ENCODE measurements around the gene RUNX1. TPM values are rescaled to one million over a fixed set of nuclear protein-coding genes. Genes with fewer than 3 reads are reported as not detected.
A peak's percentile ranks its signal among the peaks of the same experiment; 100 is the strongest.

RUNX1 gene
- total and polyA plus RNA-seq, 7 donors = 8.7 to 230 (median 30.1) TPM

DNA sequence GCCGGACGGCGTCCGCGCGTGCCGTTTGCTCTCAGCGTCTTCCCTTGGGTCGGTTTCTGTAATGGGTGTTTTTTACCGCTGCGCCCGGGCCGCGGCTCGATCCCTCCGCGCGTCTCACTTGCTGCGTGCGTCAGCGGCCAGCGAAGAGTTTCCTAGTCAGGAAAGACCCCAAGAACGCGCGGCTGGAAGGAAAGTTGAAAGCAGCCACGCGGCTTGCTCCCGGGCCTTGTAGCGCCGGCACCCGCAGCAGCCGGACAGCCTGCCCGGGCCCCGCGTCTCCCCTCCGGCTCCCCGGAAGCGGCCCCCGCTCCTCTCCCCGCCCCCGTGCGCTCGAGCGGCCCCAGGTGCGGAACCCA, 159.8 kb downstream of the RUNX1 start:
- Histone ChIP-seq H3K4me3 (peak overlapping the region; percentile 87), H3K27me3 (ENCODE audit: insufficient read depth in 3 of 3, low read length in 2 of 3) (peaks cover 0 to 27% (median 8%) of the 10 kb centered on the region in 3 donors), H3K27ac (peak overlapping the region; percentile 94), H3K36me3 (ENCODE audit: insufficient read depth in 1 of 2, low read depth in 1 of 2) (peaks cover 0 to 4% of the 10 kb centered on the region in 2 donors), H3K9me3 (no peaks in the 10 kb centered on the region), H3K4me1 (peaks cover 16% of the 10 kb centered on the region)
- TF ChIP-seq, protein P1, sequence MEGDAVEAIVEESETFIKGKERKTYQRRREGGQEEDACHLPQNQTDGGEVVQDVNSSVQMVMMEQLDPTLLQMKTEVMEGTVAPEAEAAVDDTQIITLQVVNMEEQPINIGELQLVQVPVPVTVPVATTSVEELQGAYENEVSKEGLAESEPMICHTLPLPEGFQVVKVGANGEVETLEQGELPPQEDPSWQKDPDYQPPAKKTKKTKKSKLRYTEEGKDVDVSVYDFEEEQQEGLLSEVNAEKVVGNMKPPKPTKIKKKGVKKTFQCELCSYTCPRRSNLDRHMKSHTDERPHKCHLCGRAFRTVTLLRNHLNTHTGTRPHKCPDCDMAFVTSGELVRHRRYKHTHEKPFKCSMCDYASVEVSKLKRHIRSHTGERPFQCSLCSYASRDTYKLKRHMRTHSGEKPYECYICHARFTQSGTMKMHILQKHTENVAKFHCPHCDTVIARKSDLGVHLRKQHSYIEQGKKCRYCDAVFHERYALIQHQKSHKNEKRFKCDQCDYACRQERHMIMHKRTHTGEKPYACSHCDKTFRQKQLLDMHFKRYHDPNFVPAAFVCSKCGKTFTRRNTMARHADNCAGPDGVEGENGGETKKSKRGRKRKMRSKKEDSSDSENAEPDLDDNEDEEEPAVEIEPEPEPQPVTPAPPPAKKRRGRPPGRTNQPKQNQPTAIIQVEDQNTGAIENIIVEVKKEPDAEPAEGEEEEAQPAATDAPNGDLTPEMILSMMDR (IDR thresholded peaks at IDR 0.05) = no peak
- WGBS, 3 donors = 0 to 1% (median 1%) methylated on average over 33 to 45 of the region's 45 CpGs
- peak in 1 of 2 donors; percentile 60 for DNase-seq
- intact Hi-C loops (cut with DNase I) = loop anchor here (2.0 to 10.0 kb wide), 8 partner anchors 92 to 1046 kb away; no protein-coding TSS in a partner anchor
- no peak for ATAC-seq

DNA sequence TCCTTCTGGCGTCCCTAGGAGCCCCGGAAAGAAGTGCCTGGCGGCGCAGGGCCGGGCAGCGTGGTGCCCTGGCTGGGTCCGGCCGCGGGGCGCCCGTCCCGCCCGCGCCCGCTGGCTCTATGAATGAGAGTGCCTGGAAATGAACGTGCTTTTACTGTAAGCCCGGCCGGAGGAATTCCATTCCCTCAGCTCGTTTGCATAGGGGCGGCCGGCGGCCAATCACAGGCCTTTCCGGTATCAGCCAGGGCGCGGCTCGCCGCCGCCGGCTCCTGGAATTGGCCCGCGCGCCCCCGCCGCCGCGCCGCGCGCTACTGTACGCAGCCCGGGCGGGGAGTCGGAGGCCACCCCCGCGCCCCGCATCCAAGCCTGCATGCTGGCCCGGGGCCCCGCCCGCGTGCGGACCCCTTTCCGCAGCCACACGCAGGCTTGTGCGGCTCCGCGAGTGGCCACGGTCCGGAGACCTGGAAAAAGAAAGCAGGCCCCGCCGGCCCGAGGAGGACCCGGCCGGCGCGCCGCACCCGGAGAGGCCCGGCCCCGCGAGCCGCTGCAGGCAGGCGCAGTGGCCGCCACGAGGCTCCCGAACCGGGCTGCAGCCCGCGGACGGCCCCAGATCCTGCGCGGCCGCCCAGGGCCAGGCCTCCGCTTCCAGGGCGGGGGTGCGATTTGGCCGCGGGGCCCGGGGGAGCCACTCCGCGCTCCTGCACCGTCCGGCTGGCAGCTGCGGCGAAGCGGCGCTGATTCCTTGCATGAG, 160.4 kb downstream of the RUNX1 start:
- H3K4me3 ChIP-seq = peak overlapping the region; percentile 87
- no peaks in the 10 kb centered on the region for H3K9me3 ChIP-seq
- ATAC-seq = peak; percentile 74 to 84 (median 78)
- TF ChIP-seq, protein P1 (IDR thresholded peaks at IDR 0.05) = no peak
- 0 to 1% (median 1%) methylated on average over 31 to 96 of the region's 96 CpGs for WGBS, 3 donors
- peak overlapping the region; percentile 94 for H3K27ac ChIP-seq
- H3K4me1 ChIP-seq = peaks cover 16% of the 10 kb centered on the region
- DNase-seq = peak; percentile 94 to 95
- intact Hi-C loops (cut with DNase I) = loop anchor here (2.0 to 10.0 kb wide), 8 partner anchors 91 to 1046 kb away; no protein-coding TSS in a partner anchor
- peaks cover under 1 to 10% of the 10 kb centered on the region in 2 donors for H3K36me3 ChIP-seq (ENCODE audit: insufficient read depth in 1 of 2, low read depth in 1 of 2)
- H3K27me3 ChIP-seq (ENCODE audit: insufficient read depth in 3 of 3, low read length in 2 of 3) = peaks cover 0 to 26% (median 8%) of the 10 kb centered on the region in 3 donors

GRCh38 chr21:34887725-34888568, 161.2 kb downstream of the RUNX1 start:
- TF ChIP-seq, protein P1 (IDR thresholded peaks at IDR 0.05) = no peak
- peak; percentile 87 to 90 for DNase-seq
- intact Hi-C loops (cut with DNase I) = loop anchor here (2.0 to 10.0 kb wide), 8 partner anchors 91 to 1047 kb away; no protein-coding TSS in a partner anchor
- H3K27ac ChIP-seq = peak overlapping the region; percentile 94
- peak; percentile 76 to 83 (median 78) for ATAC-seq
- WGBS, 3 donors = 2 to 3% (median 2%) methylated on average over 40 of the region's 40 CpGs
- peaks cover 0 to 22% (median 8%) of the 10 kb centered on the region in 3 donors for H3K27me3 ChIP-seq (ENCODE audit: insufficient read depth in 3 of 3, low read length in 2 of 3)
- no peaks in the 10 kb centered on the region for H3K9me3 ChIP-seq
- H3K4me1 ChIP-seq = peaks cover 19% of the 10 kb centered on the region
- H3K4me3 ChIP-seq = peak overlapping the region; percentile 87
- peaks cover 3 to 18% of the 10 kb centered on the region in 2 donors for H3K36me3 ChIP-seq (ENCODE audit: insufficient read depth in 1 of 2, low read depth in 1 of 2)

DNA sequence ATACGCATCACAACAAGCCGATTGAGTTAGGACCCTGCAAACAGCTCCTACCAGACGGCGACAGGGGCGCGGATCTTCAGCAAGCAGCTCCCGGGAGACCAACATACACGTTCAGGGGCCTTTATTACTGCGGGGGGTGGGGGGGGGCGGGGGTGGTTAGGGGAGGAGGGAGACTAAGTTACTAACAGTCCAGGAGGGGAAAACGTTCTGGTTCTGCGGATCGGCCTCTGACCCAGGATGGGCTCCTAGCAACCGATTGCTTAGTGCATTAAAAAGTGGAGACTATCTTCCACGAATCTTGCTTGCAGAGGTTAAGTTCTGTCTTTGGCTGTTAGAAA, 162.0 kb downstream of the RUNX1 start:
- intact Hi-C loops (cut with DNase I) = loop anchor here (5.0 to 10.0 kb wide), 6 partner anchors 90 to 1048 kb away; no protein-coding TSS in a partner anchor
- H3K4me3 ChIP-seq = peak overlapping the region; percentile 87
- H3K27me3 ChIP-seq (ENCODE audit: insufficient read depth in 3 of 3, low read length in 2 of 3) = peaks cover 0 to 14% (median 8%) of the 10 kb centered on the region in 3 donors
- H3K9me3 ChIP-seq = no peaks in the 10 kb centered on the region
- H3K27ac ChIP-seq = no peak overlapping the region
- TF ChIP-seq, protein P1 (IDR thresholded peaks at IDR 0.05) = no peak
- peaks cover 3 to 27% of the 10 kb centered on the region in 2 donors for H3K36me3 ChIP-seq (ENCODE audit: insufficient read depth in 1 of 2, low read depth in 1 of 2)
- DNase-seq (no peak), ATAC-seq (no peak)
- 3 to 5% (median 4%) methylated on average over 14 to 15 of the region's 15 CpGs for WGBS, 3 donors
- H3K4me1 ChIP-seq = peaks cover 19% of the 10 kb centered on the region

All from psoas muscle (tissue), 8 donors.